A673 (cell line): ENCODE data around the gene ZSCAN30.

ENCODE experiments used
- EZH2 ChIP-seq: fragments of 200-600 bp; sonication (generic); IDR thresholded peaks from 2 replicates; pipeline ENCODE4 v1.6.1; 2017; ENCODE audit warnings: borderline replicate concordance, low read depth, mild to moderate bottlenecking, mixed read lengths, antibody characterized with exemption, low read length; ENCODE audit not compliant: poor library complexity, severe bottlenecking
- TF ChIP-seq, protein P1 (sequence below): fragments of 300-800, 200-600 bp; sonication (generic); conservative IDR thresholded peaks from 2 replicates; pipeline ENCODE4 v1.5.1; 2017; ENCODE audit warnings: low read depth, mild to moderate bottlenecking, antibody characterized with exemption, low read length, moderate library complexity, mixed read lengths

DNA sequence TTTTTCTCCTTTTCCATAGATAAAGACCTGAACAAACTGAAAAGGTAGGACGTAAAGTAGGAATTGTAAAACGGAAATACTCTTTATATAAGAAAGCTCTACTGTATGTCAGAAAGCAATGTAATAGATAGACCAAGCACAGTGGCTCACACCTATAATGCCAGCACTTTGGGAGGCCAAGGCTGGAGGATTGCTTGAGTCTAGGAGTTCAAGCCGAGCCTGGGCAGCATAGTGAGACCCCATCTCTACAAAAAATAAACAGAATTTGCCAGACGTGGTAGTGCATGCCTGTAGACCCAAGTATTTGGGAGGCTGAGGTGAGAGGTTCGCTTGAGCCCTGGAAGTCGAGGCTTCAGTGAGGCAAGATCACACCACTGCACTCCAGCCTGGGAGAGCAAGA, 41.6 kb downstream of the ZSCAN30 start:
- no peak for TF ChIP-seq EZH2
- TF ChIP-seq, protein P1, sequence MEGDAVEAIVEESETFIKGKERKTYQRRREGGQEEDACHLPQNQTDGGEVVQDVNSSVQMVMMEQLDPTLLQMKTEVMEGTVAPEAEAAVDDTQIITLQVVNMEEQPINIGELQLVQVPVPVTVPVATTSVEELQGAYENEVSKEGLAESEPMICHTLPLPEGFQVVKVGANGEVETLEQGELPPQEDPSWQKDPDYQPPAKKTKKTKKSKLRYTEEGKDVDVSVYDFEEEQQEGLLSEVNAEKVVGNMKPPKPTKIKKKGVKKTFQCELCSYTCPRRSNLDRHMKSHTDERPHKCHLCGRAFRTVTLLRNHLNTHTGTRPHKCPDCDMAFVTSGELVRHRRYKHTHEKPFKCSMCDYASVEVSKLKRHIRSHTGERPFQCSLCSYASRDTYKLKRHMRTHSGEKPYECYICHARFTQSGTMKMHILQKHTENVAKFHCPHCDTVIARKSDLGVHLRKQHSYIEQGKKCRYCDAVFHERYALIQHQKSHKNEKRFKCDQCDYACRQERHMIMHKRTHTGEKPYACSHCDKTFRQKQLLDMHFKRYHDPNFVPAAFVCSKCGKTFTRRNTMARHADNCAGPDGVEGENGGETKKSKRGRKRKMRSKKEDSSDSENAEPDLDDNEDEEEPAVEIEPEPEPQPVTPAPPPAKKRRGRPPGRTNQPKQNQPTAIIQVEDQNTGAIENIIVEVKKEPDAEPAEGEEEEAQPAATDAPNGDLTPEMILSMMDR, result no peak
